Suprapubic skin (tissue), 3 donors: ENCODE results near the gene AKAP1.

Experiments
- POLR2A ChIP-seq, 2 donors: fragments of 450-650 bp; IDR thresholded peaks; one replicate each; pipeline ENCODE4 v1.6.1; 2017; ENCODE audit warnings: antibody characterized with exemption in 2 of 2, mild to moderate bottlenecking in 2 of 2, moderate library complexity in 2 of 2
- TF ChIP-seq, protein P1 (sequence below), 2 donors: fragments of 200-600 bp in 1 of 2; fragments of 450-650 bp in 1 of 2; sonication (generic) in 1 of 2; IDR thresholded peaks; one replicate each; pipeline ENCODE4 v1.5.1; 2016 to 2019; ENCODE audit warnings: antibody characterized with exemption in 2 of 2, mild to moderate bottlenecking in 1 of 2, moderate library complexity in 1 of 2

- TF ChIP-seq, protein P1, sequence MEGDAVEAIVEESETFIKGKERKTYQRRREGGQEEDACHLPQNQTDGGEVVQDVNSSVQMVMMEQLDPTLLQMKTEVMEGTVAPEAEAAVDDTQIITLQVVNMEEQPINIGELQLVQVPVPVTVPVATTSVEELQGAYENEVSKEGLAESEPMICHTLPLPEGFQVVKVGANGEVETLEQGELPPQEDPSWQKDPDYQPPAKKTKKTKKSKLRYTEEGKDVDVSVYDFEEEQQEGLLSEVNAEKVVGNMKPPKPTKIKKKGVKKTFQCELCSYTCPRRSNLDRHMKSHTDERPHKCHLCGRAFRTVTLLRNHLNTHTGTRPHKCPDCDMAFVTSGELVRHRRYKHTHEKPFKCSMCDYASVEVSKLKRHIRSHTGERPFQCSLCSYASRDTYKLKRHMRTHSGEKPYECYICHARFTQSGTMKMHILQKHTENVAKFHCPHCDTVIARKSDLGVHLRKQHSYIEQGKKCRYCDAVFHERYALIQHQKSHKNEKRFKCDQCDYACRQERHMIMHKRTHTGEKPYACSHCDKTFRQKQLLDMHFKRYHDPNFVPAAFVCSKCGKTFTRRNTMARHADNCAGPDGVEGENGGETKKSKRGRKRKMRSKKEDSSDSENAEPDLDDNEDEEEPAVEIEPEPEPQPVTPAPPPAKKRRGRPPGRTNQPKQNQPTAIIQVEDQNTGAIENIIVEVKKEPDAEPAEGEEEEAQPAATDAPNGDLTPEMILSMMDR (IDR thresholded peaks at IDR 0.05): no peak
- no peak for TF ChIP-seq POLR2A (IDR thresholded peaks at IDR 0.05)
Observed at GRCh38 chr17:57105591-57105990, 20.5 kb downstream of the AKAP1 start.
